GM18498 (cell line): ENCODE data around the gene VSTM2B.

Source experiments
- ATAC-seq: cut with Tn5 transposase; IDR thresholded peaks from one replicate; pipeline ENCODE4 v1.9.1; 2021; ENCODE audit warnings: mild to moderate bottlenecking, moderate library complexity; ENCODE audit not compliant: unreplicated experiment

VSTM2B gene

DNA sequence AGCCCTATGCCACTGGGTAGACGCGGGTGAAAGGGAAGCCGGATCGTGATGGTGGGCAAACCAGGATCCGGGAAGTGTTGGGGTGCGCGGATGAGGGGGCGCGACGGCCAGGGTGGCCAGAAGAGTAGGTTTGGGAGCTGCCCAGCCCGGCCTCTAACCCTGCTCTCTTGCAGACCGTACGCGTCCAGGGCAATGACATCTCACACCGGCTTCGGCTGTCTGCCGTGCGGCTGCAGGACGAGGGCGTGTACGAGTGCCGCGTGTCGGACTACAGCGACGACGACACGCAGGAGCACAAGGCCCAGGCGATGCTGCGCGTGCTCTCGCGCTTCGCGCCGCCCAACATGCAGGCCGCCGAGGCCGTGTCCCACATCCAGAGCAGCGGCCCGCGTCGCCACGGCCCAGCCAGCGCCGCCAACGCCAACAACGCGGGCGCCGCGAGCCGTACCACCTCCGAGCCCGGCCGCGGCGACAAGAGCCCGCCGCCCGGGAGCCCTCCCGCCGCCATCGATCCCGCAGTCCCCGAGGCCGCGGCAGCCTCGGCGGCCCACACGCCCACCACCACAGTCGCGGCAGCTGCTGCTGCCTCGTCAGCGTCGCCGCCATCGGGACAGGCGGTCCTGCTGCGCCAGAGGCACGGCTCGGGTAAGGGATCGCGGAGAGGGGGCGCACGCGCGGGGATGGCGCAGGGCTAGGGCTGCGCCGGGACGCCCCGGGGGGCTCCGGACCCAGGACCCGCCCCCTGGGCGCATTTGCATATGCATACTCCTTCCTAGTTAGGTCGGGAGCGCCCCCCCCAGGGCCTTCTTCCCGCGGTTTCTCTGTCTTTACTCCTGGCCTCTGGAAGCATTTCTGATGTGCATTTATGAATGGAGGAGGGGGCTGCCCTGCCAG, 4.1 kb downstream of the VSTM2B start:
- ATAC-seq: no peak

DNA sequence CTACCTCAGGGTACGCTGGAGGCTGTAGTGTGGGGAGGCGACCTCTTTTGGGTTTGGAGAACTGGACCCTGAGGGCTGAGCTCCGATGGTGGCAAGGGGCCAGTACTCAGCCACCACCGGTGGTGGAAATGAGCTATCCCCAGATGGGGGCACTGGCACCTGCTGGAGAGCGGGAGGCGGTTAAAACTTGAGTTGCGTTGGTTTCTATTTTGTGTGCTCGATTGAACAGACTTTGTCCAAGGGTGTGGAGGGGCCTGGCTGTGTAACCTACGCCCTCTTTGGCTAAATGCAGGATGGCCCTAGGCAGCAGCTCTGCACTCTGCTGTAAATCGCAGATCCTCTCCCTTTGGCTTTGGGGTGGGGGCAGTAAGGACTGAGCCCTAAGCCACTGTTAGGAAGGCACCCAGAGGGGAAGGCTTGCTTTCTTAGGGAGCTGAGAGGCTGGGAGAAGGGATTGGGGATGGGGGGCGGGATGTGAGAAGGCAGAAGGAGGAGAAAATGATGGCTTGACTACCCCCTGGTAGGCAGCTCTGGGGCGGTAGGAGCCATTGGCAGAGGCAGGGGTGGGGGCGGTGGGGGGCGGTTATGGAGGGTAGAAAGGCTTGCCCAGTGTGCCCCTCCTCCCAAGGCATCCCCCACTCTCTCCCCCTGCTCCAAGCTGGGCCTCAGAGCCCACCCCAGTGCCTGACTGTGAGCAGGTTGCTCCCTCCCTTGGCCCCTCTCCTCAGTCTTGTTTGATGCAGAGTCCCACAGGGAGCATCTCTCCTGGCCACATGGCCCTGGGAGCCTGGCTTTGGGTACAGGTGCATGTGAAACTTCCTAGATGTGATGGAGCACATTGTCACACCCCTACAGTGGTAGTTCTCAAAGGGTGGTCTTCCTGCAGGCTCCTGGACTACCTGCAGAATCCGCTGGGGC, 5.0 kb downstream of the VSTM2B start:
- no peak for ATAC-seq

DNA sequence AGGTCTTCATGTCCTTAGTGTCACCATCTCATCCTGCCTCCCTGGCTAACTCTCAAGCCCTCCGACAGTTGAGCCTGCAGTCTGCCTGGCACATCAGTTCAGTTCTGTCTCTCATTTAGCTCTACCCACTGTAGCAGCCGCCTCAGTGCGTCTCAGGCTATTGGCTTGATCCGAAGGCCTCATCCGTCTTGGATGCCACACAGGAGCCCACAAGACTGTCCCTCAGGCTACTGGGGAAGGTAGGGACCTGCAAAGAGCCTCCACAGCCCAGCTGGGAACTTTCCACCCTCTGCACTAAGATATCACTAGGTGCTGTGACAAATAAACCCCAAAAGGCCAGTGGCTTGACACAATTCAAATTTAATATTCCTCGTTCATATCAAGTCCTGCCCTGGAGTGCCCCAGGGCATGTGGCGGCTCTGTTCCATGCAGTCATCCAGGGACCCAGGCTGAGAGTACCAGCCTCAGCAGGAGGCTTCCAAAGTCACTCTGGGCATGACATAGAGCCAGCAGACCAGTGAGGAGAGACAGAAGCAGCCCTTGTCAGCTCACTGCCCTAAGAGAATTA, 5.7 kb downstream of the VSTM2B start:
- no peak for ATAC-seq

DNA sequence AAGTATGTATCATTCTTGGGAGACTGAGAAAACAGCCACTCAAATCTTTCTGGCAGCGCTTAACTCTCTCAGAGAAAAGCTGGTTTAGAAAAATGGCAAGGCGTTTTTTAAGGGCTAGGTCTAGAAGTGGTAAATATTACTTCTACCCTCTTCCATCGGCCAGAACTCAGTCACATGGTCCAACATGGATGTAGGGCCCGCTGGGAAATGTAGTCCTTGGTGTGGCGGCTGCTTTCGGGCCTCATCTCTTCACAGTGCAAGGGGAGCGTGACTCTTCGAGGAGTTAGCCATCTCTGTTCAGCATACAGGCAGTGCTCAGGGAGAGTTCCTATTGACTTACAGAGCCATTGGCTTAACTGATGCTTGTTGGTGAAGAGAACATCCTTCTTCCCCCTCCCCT, 6.3 kb downstream of the VSTM2B start:
- no peak for ATAC-seq

DNA sequence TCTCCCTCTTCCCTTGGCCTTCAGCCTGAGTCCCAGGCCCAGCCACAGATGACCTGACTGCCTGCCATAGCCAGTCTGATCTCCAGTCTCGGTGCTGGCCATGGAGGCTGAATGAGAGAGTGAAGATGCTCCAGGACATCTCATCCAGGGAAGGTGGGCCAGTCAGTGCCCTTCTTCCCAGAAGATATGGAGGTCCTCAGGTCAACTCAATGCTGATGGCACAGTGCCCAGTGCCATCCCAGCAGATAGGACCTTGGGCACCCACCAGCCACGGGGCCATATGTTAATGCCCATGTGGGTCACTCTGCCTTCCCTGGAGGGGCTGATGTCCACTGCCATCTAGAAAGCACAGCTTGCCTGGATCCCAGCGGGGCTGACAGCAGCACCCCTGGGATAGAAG, 7.2 kb downstream of the VSTM2B start:
- ATAC-seq: no peak

DNA sequence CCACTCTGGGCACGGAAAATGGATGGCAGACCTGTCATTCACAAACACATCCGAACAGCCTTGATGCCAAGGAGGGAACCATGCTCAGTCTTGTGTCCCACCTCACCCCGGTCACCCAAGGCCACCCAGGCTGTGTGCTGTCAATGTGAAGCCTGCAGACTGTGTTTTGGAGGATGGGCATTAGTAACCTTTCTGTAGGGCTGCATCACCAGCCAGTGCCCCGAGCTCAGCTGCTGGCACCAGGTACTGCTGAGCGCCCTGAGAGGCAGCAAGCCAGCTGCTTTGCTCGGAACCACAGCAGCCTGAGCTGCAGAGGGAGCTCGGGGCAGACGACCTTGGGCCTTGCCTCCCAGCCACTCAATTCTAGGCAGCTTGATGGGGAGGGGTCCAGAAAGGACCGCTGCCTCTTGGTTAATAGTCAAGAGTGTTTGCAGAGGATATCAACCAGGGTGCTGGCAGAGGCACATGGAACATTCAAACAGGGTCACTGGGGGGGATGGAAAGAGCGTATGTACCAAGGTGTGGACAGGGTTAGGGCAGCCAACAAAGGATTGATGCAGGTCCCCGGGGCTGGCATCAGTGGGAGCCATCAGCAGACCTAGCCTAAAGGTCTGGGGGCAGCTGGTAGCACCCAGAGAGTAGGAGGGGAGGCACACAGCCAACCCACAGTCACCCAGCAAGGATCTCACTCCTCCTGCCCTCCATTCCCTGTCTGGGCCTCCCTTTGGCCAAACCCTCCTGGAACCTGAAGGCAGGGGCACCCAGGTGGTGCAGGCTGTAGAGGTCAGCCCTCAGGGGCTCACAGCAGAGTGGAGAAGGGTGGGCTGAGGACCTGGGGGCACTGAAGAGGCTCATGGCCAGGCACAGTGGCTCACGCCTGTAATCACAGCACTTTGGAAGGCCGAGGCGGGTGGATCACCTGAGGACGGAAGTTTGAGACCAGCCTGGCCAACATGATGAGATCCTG, 8.1 kb downstream of the VSTM2B start:
- ATAC-seq: no peak

DNA sequence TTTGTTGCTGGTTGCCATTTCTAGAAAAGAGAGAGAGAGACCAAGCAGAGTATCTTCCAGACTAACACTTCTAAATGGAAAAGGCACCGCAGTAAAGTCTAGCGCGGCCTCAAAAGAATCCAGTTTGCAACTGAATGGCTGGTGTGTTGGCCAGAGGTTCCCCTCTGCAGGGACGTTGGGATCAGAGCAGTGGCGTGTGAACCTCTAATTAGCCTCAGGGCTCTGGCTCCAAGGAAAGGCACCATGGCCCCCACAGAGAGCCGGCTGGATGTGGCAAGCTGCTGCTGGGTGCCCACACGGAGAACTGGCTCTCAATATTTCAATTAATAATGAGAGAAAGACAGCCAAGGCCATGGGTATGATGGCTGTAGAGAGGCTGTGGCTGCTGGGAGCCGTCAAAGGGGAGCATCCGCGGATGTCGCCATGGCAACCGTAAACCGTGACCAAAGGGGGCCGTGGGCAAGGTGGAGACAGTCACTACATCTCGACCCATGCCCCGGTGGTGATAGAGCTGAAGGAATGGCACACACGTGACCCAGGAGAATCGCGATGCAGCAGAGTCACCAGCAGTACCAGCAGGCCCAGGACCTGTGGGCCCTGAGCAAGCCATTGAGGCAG, 9.5 kb downstream of the VSTM2B start:
- ATAC-seq: no peak

DNA sequence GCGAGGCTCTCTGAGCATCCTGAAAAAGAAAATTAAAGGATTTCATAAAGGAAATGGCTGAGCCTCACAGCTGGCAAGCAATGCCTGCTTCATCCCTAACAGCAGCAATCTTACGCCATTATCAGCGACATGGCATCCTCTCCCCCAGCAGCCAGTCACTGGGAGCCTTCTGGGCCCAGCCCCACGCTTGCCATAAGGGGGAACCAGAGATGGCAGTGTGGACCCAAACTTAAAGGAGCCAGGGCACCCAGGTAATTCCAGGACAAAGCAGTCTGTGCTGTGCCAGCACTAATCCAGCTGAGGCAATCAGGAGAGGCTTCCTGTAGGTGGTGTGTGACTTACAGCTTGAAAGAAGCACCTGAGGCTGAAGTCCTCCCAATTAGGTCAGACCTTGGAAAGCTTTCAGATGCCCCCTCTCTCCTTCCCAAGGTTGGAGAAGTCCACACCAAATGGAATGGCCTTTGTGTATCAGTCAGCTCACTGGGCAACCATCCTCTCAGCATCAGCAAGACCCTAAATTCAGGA, 10.3 kb downstream of the VSTM2B start:
- ATAC-seq: no peak

DNA sequence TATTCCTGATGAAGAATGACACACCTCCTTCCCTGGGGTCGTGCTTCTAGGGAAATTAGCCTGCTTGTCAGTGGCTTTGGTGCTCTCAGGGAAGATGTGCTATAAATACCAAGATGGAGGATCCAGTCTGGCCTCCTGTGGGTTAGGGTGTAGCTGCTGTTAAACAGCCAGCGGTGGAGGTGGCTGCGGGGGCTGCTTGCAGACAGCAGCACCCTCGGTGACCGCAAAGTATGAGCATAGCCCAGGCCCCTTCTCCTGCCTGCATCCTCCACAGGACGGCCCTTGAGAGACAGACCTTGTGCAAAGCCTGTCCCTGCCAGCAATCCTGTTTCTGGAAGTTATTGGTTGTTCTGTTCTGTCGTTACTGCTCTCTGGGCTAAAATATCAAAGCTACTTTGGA, 11.4 kb downstream of the VSTM2B start:
- no peak for ATAC-seq

DNA sequence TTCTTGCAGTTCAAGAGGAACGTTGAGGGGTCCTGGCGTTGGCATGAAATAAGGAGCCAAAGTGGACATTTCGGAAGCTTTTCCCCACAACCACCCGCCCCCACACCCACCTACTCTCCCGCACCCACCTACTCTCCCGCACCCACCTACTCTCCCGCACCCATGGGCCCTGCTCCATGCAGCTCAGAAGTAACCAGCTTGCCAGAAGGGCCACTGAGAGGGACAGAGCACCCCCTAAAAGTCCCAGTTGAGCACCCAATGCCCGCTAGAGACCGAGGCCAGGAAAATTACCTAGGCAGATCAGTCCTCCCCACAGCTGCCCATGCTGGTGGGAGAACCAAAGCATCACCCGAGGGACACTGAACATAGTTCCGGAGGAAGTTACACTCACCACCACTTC, 11.8 kb downstream of the VSTM2B start:
- no peak for ATAC-seq

DNA sequence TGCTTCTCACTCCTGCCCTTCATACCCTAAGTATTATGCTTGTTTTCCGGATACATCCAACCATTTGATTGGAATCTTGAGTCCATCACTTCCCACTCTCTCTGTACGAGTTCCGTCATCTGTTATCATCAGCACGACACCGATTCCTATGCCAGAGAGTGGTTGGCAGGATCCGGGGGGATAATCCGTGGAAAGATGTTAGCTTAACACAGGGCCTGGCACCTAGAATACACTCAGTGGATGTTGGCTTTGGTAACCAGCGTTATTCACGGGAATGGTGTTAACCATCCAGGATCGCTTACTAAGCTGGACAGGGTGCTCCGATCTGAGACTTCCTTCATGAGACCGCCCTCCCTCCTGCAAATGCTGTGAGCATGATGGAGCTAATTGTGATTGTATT, 12.4 kb downstream of the VSTM2B start:
- no peak for ATAC-seq

DNA sequence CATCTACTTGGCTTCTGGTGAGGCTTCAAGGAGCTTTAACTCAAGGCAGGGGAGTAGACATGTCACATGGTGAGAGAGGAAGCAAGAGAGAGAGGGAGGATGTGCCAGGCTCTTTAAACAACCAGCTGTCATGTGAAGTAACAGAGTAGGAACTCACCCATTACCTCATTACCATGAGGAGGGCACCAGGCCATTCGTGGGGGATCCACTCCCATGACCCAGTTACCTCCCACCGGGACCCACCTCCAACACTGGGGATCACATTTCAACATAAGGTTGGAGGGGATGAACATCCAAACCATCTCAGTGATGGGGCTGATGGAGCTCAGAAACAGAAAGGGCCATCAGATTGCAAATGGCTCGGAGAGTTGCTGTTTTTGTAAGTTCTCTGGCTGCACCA, 12.9 kb downstream of the VSTM2B start:
- no peak for ATAC-seq

DNA sequence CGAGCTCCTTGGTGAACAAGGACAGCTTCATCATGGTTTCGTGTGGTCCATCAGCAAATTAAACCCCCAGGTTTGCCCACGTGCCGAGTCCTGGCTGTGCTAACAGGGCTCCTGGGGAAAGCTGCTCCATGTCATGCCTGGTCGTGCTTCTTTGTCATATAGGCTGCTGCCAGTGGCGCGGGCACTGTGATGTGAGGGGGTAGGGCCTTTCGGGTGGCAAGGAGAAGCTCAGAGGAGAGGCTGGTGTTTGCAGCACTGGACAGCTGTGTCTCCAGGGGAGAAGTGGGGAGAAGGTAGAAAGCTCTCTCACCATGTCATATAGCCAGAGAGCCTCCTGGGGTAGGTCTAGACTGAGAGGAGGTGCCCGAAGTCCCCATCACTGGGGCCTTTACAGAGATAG, 13.3 kb downstream of the VSTM2B start:
- no peak for ATAC-seq

DNA sequence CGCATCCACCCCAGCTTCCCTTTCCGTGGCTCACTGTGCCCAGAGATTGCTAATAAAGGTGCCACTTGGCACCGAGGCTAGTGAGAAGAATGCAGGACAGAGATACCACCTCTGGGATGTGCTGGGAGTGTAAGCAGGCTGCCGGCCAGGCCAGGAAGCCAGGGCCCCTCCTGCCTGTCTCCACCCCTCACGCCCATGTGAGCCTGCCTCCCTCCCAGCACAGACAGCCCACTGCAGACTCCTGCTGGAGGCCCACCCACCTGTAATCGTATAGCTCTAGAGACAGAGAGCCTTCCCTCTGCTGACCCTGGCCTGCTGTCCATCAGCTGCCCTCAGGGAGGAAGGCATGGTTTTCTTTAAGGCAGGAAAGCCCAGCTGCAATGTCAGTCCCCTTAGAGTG, 13.9 kb downstream of the VSTM2B start:
- ATAC-seq: no peak

DNA sequence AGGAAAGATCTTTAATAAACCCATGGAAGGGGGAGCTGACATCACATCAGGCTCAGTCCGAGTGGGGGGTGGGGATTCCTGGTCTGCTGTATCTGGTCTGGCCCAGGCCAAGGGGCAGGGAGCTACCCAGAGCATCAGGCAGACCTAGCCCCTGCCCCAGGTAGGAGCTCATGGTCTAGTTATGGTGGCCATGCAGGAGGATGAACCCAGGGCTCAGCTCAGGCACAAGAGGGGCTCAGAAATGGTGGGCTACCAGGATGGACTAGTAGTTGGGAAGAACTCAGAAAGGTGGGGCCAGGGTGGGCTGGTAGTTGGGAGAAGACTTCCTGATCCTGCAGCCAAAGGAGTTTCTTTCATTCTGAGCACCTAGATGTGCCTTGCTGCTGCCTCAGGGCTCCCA, 14.3 kb downstream of the VSTM2B start:
- no peak for ATAC-seq

DNA sequence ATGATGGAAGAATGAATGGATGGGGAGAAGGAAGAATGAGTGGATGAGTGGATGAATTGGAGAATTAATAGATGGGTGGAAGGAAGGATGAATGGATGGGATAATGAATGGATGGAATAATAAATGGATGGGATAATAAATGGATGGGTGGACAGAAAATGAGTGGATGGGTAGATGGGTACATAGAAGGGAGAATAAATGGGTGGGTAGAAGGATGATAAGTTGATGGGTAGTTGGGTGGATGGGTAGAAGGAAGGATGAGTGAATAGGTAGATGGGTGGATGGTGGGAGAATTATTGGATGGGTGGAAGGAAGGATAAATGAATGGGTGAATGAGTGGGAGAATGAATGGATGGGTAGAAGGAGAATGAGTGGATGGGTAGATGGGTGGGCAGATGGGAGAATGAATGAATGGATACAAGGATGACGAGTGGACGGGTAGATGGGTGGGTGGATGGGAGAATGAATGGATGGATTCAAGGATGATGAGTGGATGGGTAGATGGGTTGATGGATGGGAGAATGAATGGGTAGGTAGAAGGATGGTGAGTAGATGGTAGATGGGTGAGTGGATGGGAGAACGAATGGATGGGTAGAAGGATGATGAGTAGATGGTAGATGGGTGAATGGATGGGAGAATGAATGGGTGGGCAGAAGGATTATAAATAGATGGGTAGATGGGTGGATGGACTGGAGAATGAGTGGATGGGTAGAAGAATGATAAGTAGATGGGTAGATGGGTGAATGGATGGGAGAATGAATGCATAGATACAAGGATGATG, 15.9 kb downstream of the VSTM2B start:
- ATAC-seq: no peak

DNA sequence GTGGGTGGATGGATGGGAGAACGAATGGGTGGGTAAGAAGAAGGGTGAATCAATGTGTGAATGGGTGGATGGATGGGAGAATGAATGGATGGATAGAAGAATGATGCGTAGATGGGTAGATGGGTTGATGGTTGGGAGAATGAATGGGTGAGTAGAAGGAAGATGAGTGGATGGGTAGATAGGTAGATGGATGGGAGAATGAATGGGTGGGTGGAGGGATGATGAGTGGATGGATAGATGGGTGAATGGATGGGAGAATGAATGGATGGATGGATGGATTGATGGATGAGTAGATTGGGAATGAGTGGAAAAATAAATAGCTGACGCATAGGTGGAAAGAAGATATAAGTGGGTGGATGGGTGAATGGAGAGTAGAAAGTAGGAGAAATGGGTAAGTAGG, 16.5 kb downstream of the VSTM2B start:
- ATAC-seq: no peak

DNA sequence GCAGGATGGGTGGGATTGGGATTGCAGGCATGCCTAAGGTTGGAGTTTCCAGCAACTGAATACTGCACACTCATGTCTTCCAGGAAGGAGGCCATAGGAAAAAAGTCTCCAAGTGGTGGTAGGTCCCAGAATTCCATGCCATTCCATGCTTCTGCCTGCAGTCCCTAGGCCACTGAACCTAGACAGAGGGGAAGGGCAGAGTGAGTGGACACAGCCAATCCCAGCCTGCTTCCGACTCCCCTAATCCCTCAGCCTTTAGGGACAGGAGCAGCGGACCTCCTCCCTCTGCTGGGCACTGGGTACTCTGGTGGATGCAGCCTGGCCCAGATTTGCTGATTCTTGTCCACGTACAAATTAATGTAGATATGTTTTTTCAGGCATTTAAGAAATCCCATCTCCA, 17.0 kb downstream of the VSTM2B start:
- ATAC-seq: no peak

DNA sequence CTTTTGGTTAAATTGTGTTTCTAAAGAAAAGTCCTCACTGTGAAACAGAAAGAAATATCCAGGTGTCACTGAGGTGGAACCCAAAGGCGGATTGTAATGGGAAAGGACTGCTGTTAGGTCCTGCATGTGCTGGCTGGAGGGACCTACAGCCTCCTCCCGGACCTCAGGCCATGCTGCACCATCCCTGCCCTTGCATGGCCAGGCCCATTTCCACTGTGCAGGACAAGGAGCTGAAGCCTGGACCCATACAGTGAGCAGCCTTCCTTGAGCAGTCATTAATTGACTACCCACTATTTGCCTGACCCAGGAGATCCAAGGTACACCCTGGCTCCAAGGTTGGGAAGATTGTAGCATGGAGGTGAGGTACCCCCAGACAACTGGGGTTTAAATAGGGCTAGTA, 17.6 kb downstream of the VSTM2B start:
- ATAC-seq: no peak
